K562 (cell line): ENCODE data around the gene HOXB1. TPM values are rescaled to one million over a fixed set of nuclear protein-coding genes. Genes with fewer than 3 reads are reported as not detected.
A peak's percentile ranks its signal among the peaks of the same experiment; 100 is the strongest.

Source experiments
- ATF3 ChIP-seq, 2 experiments: fragments of 450-650 bp in 1 of 2; sonication (generic) in 1 of 2; formaldehyde crosslinking in 1 of 2; IDR thresholded peaks in 1 of 2; conservative IDR thresholded peaks in 1 of 2; 2 replicates each; pipeline versions ENCODE4 v1.6.1 to v1.8.1; 2016 to 2023; ENCODE audit warnings: mild to moderate bottlenecking in 2 of 2, moderate library complexity in 2 of 2, inconsistent platforms in 1 of 2, missing genetic modification reagents in 1 of 2
- JUND ChIP-seq, 2 experiments: IDR thresholded peaks; 2 replicates in 1 of 2; 3 replicates in 1 of 2; pipeline ENCODE4 v1.6.1; 2011; ENCODE audit warnings: borderline replicate concordance in 2 of 2, low read depth in 2 of 2, low read length in 2 of 2, improper control_type of control experiment in 1 of 2, missing biosample characterization in 1 of 2, missing genetic modification characterization in 1 of 2, missing genetic modification reagents in 1 of 2
- NR2C2 ChIP-seq, 2 experiments: fragments of 200-800 bp in 1 of 2; sonication (Bioruptor generic) in 1 of 2; sonication (generic) in 1 of 2; formaldehyde crosslinking in 1 of 2; IDR thresholded peaks; 2 replicates each; pipeline versions ENCODE4 v1.6.1 to v1.8.0; 2016 to 2022; ENCODE audit warnings: mild to moderate bottlenecking in 1 of 2, missing compliant biosample characterization in 1 of 2, missing genetic modification characterization in 1 of 2, missing genetic modification reagents in 1 of 2
- NR2F6 ChIP-seq: fragments of 450-650 bp; formaldehyde crosslinking; IDR thresholded peaks from 2 replicates; pipeline ENCODE4 v1.4.0; 2020; ENCODE audit warnings: mild to moderate bottlenecking
- NR4A1 ChIP-seq, 2 experiments: fragments of 250-450 bp in 1 of 2; fragments of 450-650 bp in 1 of 2; sonication (Bioruptor Pico) in 1 of 2; IDR thresholded peaks; 2 replicates each; pipeline versions ENCODE4 v1.4.0 to v1.6.1; 2016 to 2020; ENCODE audit warnings: mild to moderate bottlenecking in 2 of 2, missing compliant biosample characterization in 1 of 2, missing genetic modification characterization in 1 of 2, moderate library complexity in 1 of 2
- RAD21 ChIP-seq, 2 experiments: fragments of 250-450 bp in 1 of 2; fragments of 450-650 bp in 1 of 2; sonication (Bioruptor Pico) in 1 of 2; formaldehyde crosslinking in 1 of 2; IDR thresholded peaks in 1 of 2; conservative IDR thresholded peaks in 1 of 2; 2 replicates each; pipeline versions ENCODE4 v1.4.0 to v1.8.0; 2020 to 2022; ENCODE audit warnings: mild to moderate bottlenecking in 2 of 2, moderate library complexity in 1 of 2
- RBM14 ChIP-seq: fragments of 200-400 bp; formaldehyde crosslinking; IDR thresholded peaks from 2 replicates; pipeline ENCODE4 v1.6.1; 2018; ENCODE audit warnings: low read depth, mild to moderate bottlenecking, low read length, moderate library complexity, borderline replicate concordance; ENCODE audit not compliant: insufficient read depth
- RBM34 ChIP-seq: fragments of 200-400 bp; formaldehyde crosslinking; IDR thresholded peaks from 2 replicates; pipeline ENCODE4 v1.6.1; 2018; ENCODE audit warnings: low read length, borderline replicate concordance; ENCODE audit not compliant: insufficient read depth
- STAT5A ChIP-seq: IDR thresholded peaks from 2 replicates; pipeline ENCODE4 v1.6.1; 2012; ENCODE audit warnings: low read length, inconsistent platforms, borderline replicate concordance
- ZNF140 ChIP-seq: fragments of 250-450 bp; sonication (Bioruptor Pico); IDR thresholded peaks from 2 replicates; pipeline ENCODE4 v1.8.0; 2021; ENCODE audit warnings: moderate library complexity, mild to moderate bottlenecking, inconsistent platforms
- ZNF24 ChIP-seq: fragments of 450-650 bp; IDR thresholded peaks from 2 replicates; pipeline ENCODE4 v1.6.1; 2016
- ZNF431 ChIP-seq: sonication (generic); formaldehyde crosslinking; IDR thresholded peaks from 2 replicates; pipeline ENCODE4 v1.8.0; 2022; ENCODE audit warnings: mild to moderate bottlenecking, missing genetic modification reagents
- ZNF561 ChIP-seq: fragments of 450-650 bp; formaldehyde crosslinking; conservative IDR thresholded peaks from 2 replicates; pipeline ENCODE4 v1.4.0; 2020; ENCODE audit warnings: mild to moderate bottlenecking, moderate library complexity
- ZNF764 ChIP-seq: fragments of 250-450 bp; sonication (Bioruptor Pico); IDR thresholded peaks from 2 replicates; pipeline ENCODE4 v1.4.0; 2020; ENCODE audit warnings: low read depth, mild to moderate bottlenecking, moderate library complexity
- polyA plus RNA-seq, 8 experiments: library from polyadenylated mRNA; depleted of rRNA in 4 of 8; stranded (reverse) in 5 of 8; unstranded in 3 of 8; fragments of >200 nt; fragmentation: Nextera tagmentation in 2 of 8; fragmentation: Illumina TruSeq in 1 of 8; extraction: Ambion mirVana in 2 of 8; extraction: Trizol in 1 of 8; gene quantifications; 2 replicates each; pipeline versions ENCODE4 v1.2.1 to v1.2.3, GENCODE V29; 2011 to 2014; ENCODE audit warnings: inconsistent platforms in 1 of 8, missing spikeins in 1 of 8
- total RNA-seq, 7 experiments: library from RNA; depleted of rRNA in 6 of 7; stranded (reverse); fragments of >200 nt in 6 of 7; fragmentation: Illumina TruSeq in 2 of 7; extraction: Trizol in 2 of 7; gene quantifications; 2 replicates each; pipeline versions ENCODE4 v1.2.1 to v1.2.3, GENCODE V29; 2011 to 2021; ENCODE audit warnings: low replicate concordance in 1 of 7
- TF ChIP-seq, protein P1 (sequence below): fragments of 150-350 bp; IDR thresholded peaks from 2 replicates; pipeline ENCODE4 v1.6.1; 2014; ENCODE audit warnings: low read depth, mild to moderate bottlenecking, low read length, borderline replicate concordance
- TF ChIP-seq, protein P2 (sequence below): fragments of 150-350 bp; conservative IDR thresholded peaks from 2 replicates; pipeline ENCODE4 v1.6.1; 2014; ENCODE audit warnings: low read length
- TF ChIP-seq, protein P3 (sequence below): fragments of 450-650 bp; formaldehyde crosslinking; IDR thresholded peaks from 2 replicates; pipeline ENCODE4 v1.4.0; 2020; ENCODE audit warnings: mild to moderate bottlenecking, moderate library complexity

Gene HOXB1
- total and polyA plus RNA-seq, 9 of the 15 experiments (the other 6 are each of a cell fraction or from before 2014, with no cell fraction given) = 0.04 TPM; not detected in 8

DNA sequence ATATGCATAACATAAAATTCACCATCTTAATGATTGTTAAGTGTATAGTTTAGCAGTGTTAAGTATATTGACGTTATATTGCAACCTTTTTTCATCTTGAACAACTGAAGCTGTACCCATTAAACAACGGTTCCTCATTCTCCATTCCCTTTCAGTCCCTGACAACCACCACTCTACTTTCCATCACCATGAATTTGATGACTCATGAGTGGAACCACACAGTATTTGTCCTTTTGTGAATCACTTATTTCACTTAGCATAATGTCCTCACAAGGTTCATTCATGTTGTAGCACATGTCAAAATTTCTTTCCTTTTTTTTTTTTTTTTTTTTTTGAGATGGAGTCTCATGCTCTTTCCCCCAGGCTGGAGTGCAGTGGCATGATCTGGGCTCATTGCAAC, 46.0 kb downstream of the HOXB1 start (continued):
- TF ChIP-seq ATF3 (IDR thresholded peaks at IDR 0.05) (peak; percentile 86), ATF3 (CRISPR knock-in tag; conservative IDR thresholded peaks at IDR 0.05) (no peak), ZNF764 (CRISPR knock-in tag) (no peak), NR4A1 (CRISPR knock-in tag; IDR thresholded peaks at IDR 0.05) (no peak), NR4A1 (tag; IDR thresholded peaks at IDR 0.05) (no peak), ZNF24 (peak; percentile 34; the same call in 1 of the 2 replicates), ZNF431 (CRISPR knock-in tag) (no peak), ZNF561 (no peak), RAD21 (CRISPR knock-in tag; conservative IDR thresholded peaks at IDR 0.05 in 1 of 2, IDR thresholded peaks at IDR 0.05 in 1 of 2) (no peak), NR2F6 (CRISPR knock-in tag) (no peak), RBM34 (no peak), ZNF140 (CRISPR knock-in tag) (no peak), RBM14 (no peak), JUND (IDR thresholded peaks at IDR 0.05; ENCODE audit: borderline replicate concordance, low read depth, low read length) (peak; percentile 88), JUND (tag; IDR thresholded peaks at IDR 0.05; ENCODE audit: borderline replicate concordance, low read depth, low read length) (peak; percentile 88; the same call in 2 of the 3 replicates), STAT5A (no peak), NR2C2 (CRISPR knock-in tag; IDR thresholded peaks at IDR 0.05) (no peak), NR2C2 (tag; IDR thresholded peaks at IDR 0.05) (no peak)
- TF ChIP-seq, protein P1, sequence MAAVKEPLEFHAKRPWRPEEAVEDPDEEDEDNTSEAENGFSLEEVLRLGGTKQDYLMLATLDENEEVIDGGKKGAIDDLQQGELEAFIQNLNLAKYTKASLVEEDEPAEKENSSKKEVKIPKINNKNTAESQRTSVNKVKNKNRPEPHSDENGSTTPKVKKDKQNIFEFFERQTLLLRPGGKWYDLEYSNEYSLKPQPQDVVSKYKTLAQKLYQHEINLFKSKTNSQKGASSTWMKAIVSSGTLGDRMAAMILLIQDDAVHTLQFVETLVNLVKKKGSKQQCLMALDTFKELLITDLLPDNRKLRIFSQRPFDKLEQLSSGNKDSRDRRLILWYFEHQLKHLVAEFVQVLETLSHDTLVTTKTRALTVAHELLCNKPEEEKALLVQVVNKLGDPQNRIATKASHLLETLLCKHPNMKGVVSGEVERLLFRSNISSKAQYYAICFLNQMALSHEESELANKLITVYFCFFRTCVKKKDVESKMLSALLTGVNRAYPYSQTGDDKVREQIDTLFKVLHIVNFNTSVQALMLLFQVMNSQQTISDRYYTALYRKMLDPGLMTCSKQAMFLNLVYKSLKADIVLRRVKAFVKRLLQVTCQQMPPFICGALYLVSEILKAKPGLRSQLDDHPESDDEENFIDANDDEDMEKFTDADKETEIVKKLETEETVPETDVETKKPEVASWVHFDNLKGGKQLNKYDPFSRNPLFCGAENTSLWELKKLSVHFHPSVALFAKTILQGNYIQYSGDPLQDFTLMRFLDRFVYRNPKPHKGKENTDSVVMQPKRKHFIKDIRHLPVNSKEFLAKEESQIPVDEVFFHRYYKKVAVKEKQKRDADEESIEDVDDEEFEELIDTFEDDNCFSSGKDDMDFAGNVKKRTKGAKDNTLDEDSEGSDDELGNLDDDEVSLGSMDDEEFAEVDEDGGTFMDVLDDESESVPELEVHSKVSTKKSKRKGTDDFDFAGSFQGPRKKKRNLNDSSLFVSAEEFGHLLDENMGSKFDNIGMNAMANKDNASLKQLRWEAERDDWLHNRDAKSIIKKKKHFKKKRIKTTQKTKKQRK = no peak
- TF ChIP-seq, protein P2, sequence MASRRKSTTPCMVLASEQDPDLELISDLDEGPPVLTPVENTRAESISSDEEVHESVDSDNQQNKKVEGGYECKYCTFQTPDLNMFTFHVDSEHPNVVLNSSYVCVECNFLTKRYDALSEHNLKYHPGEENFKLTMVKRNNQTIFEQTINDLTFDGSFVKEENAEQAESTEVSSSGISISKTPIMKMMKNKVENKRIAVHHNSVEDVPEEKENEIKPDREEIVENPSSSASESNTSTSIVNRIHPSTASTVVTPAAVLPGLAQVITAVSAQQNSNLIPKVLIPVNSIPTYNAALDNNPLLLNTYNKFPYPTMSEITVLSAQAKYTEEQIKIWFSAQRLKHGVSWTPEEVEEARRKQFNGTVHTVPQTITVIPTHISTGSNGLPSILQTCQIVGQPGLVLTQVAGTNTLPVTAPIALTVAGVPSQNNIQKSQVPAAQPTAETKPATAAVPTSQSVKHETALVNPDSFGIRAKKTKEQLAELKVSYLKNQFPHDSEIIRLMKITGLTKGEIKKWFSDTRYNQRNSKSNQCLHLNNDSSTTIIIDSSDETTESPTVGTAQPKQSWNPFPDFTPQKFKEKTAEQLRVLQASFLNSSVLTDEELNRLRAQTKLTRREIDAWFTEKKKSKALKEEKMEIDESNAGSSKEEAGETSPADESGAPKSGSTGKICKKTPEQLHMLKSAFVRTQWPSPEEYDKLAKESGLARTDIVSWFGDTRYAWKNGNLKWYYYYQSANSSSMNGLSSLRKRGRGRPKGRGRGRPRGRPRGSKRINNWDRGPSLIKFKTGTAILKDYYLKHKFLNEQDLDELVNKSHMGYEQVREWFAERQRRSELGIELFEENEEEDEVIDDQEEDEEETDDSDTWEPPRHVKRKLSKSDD = no peak
- TF ChIP-seq, protein P3, sequence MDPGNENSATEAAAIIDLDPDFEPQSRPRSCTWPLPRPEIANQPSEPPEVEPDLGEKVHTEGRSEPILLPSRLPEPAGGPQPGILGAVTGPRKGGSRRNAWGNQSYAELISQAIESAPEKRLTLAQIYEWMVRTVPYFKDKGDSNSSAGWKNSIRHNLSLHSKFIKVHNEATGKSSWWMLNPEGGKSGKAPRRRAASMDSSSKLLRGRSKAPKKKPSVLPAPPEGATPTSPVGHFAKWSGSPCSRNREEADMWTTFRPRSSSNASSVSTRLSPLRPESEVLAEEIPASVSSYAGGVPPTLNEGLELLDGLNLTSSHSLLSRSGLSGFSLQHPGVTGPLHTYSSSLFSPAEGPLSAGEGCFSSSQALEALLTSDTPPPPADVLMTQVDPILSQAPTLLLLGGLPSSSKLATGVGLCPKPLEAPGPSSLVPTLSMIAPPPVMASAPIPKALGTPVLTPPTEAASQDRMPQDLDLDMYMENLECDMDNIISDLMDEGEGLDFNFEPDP (CRISPR knock-in tag) = no peak
